GM19240 (cell line): ENCODE data around the gene RXFP1.
"Not testable (repeated sequence)": the region's sequence is repeated elsewhere in the genome, so short reads cannot be mapped to it uniquely, and the experiment has no call there.

Source experiments
- DNase-seq: peaks from one replicate; pipeline ENCODE4 v3.0.0; 2011; ENCODE audit warnings: low spot score; ENCODE audit not compliant: insufficient read length

RXFP1 gene

GRCh38 chr4:158610790-158611189 is 89.1 kb downstream of the RXFP1 start:
- DNase-seq, result no peak

DNA sequence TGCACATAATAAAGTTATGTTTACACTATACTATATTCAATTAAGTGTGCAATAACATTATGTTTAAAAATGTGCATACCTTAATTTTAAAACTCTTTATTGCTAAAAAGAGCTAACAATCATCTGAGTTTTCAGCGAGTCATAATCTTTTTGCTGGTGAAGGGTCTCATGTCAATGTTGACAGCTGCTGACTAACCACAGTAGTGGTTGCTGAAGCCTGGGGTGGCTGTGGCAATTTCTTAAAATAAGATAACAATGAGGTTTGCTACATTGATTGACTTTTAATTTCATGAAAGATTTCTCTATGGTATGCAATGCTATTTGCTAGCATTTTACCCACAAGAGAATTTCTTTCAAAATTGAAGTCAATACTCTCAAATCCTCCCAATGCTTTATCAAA is 91.4 kb downstream of the RXFP1 start:
- no peak for DNase-seq

DNA sequence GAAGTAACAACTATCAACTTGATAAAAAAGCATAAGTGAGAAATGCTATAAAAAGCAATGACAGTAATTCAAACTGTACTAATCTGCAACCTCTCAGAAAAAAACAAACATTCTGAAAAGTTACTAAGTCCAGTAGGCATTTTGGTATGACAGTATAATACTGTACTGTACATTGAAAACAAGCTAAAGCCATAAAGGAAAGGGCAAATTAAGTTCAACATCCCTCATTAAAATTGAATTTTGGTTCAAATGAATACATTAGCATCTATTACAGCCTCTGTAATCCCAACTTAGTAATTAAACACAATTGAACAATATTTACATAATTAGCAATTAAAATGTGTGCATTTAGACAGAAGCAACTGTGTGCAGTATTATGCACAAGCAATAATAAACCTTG is 96.3 kb downstream of the RXFP1 start:
- DNase-seq, result no peak

GRCh38 chr4:158621729-158622128 is 100.0 kb downstream of the RXFP1 start:
- DNase-seq, result no peak

GRCh38 chr4:158622251-158622650 is 100.6 kb downstream of the RXFP1 start:
- DNase-seq, result no peak

DNA sequence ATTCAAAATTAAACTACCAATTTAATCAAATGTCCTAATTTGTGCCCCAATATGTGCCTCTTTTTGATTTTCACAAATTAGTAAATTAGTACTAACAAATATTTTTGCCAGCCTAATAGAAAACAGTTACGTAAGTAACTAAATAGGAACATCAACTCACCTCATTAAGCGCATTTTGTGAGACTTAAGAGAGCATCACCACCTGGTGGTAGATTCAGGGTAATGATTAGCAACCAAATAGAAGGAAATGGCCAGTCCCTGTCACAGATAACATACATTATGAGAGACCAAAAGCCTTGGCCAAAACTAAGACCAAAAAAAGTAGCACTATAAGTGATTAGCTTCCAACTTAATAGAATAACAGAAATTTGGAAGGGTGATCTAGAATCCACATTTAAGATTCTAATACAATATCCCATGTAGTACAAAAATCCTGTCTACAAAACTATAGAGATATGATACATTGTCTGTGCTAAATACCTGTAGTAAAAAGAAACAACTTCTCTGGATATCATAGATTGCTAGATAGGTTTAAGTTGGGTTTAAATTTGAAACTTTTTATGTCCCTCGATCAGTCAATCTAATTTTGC is 103.3 kb downstream of the RXFP1 start:
- DNase-seq, result no peak

DNA sequence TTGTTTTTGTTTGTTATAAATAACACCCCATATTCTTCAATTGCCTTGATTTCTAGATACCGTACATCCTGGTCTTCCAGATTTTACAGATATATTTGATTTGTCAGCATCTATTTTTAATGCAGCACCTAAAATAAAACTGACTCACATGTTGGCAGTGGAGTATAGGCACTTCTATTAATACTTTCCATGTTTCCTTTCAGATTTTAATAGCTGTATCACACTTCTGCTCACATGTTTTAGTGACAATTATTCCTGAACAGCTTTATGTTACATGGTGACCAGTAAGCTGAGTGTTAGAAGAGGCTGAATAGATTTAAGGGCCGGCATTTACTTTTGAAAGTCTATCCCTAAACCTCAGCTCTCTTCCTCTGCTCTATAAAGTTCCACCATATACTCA is 103.9 kb downstream of the RXFP1 start:
- DNase-seq, result no peak

- no peak for DNase-seq
Measured at GRCh38 chr4:158630893-158631292, 109.2 kb downstream of the RXFP1 start.

DNA sequence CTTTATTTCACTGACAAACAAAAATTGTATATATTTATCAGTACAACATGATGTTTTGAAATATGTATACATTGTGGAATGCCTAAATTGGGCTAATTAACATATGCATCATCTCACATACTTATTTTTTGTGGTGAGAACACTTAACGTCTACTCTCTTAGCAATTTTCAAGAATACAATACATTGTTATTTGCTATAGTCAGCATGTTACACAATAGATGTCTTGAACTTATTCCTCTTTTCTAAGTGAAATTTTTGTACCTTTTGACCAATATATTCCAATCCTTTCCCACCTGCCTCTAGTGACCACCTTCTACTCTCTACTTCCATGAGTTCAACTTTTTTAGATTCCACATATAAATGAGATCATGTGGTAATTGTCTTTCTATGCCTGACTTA is 114.9 kb downstream of the RXFP1 start:
- no peak for DNase-seq

- DNase-seq, result no peak
Measured at GRCh38 chr4:158644356-158644755, 122.7 kb downstream of the RXFP1 start.

GRCh38 chr4:158644760-158645159 is 123.1 kb downstream of the RXFP1 start:
- no peak for DNase-seq

DNA sequence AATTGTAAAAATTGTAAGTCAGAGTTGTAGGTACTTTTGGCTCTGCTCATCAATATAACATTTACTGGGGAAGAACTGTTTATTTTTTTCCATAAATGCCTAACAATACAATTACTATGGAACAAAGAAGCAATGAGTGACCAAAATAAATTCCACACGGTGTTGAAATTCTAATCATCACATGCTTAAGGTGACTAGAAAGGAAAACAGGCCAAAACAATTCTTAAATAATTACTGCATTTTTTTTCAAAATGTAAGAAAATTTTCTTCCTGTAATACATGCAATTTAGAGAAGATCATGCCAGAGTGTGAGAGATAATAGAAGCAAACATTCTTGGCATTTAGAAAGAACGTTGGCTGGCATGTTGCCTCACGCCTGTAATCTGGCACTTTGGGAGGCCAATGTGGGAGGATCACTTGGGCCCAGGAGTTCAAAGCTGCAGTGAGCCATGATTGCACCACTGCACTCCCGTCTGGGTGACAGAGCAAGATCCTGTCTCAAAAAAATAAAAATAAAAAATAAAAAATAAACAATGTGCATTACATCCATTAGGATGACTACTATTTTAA is 127.5 kb downstream of the RXFP1 start:
- no peak for DNase-seq

- no peak for DNase-seq
Measured at GRCh38 chr4:158652920-158653319, 131.2 kb downstream of the RXFP1 start.

GRCh38 chr4:158656439-158656838 is 134.8 kb downstream of the RXFP1 start:
- no peak for DNase-seq

DNA sequence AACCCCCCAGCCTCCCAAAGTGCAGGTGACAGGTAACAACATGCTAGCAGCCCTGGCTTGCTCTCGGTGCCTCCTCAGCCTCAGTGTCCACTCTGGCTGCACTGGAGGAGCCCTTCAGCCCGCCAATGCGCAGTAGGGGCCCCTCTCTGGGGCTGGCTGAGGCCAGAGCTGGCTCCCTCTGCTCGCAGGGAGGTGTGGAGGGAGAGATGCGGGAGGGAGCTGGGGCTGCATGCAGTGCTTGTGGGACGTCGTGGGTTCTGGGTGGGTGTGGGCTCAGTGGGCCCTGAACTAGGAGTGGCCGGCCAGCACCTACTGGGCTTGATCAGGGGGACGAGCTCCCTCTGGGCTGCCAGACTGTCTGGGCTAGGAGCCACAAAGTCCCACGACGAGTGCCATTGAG is 135.6 kb downstream of the RXFP1 start:
- DNase-seq, result no peak

GRCh38 chr4:158663255-158663654 is 141.6 kb downstream of the RXFP1 start:
- DNase-seq, result not testable (repeated sequence)

DNA sequence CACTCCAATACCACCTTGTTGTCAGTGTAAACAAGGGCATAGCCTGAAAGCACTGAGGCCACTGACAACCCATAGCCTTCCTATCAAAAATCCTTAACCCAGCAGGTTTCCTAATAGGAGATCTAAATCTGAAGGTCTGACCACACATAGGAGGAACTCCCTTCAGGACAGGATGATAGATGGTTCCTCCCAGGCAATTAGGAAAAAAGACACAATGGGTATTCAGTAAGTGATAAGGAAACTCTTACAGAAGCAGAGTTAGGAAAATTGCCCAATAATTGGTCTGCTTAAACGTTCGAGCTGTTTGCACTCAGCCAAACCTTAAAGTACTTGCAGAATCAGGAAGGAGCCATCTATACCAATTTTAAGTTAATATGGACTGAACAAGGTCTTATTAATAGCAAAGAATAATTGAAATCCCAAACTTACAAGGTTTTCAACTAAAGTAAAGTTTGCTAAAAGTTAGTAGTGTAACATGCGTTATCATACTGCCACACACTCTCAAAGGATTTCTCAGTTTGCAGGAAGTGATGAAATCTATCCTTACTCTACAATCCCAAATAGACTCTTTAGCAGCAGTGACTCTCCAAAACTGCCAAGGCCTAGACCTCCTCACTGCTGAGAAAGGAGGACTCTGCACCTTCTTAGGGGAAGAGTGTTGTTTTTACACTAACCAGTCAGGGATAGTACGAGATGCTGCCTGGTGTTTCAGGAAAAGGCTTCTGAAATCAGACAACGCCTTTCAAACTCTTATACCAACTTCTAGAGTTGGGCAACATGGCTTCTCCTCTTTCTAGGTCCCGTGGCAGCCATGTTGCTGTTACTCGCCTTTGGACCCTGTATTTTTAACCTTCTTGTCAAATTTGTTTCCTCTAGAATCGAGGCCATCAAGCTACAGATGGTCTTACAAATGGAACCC is 142.3 kb downstream of the RXFP1 start:
- DNase-seq, result not testable (repeated sequence)

DNA sequence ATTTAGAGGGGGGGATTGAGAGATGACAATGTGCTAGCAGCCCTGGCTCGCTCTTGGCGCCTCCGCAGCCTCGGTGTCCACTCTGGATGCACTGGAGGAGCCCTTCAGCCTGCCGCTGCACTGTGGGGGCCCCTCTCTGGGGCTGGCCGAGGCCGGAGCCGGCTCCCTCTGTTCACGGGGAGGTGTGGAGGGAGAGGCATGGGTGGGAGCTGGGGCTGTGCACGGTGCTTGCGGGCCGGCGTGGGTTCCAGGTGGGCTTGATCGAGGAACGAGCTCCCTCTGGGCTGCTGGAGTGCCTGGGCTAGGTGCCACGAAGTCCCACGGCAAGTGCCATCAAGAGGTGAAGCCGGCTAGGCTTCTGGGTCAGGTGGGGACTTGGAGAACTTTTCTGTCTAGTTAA is 143.1 kb downstream of the RXFP1 start:
- DNase-seq, result no peak

DNA sequence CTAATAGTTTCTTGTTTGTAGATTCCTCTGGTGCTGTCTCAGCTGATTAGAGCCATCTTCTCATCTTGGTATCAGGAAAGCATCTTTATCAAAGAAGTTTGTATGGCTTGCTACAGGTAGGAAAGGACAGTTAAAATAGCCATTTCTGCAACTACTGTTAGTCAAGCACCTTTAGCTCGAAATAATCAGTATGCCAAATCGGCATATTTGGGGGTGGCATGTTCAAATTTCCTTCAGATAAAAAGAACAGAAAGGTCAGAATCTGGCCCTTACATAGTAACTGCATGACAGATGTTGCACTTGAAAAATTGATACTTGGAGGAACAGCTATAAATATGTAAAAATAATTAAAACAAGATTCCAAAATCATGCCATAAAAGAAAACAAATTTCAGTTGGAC is 145.2 kb downstream of the RXFP1 start:
- DNase-seq, result no peak

DNA sequence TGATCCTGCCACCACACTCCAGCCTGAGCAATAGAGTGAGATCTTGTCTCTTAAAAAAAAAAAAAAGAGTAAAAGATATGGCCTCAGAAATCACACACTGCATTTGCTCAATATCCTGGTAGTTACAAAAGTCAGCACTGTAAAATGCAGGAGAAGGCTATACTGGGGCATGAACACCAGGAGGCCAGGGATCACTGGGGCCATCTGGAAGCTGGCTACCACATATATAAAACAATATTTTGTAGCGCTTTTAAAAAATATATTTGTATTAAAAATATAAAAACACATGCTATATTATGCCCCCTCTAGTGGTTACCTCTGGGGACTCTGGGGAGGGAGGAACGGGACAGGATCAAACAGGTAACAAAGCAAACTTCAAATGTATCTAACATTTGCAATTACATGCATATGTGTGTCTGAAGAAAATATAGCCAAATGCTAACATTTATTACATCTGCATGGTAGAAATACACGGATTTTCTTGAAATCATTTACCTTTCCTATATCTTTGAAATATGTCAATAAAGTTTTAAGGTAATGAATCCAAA is 146.0 kb downstream of the RXFP1 start:
- peak; percentile 7 for DNase-seq

- DNase-seq, result no peak
Measured at GRCh38 chr4:158669310-158669709, 147.6 kb downstream of the RXFP1 start.

DNA sequence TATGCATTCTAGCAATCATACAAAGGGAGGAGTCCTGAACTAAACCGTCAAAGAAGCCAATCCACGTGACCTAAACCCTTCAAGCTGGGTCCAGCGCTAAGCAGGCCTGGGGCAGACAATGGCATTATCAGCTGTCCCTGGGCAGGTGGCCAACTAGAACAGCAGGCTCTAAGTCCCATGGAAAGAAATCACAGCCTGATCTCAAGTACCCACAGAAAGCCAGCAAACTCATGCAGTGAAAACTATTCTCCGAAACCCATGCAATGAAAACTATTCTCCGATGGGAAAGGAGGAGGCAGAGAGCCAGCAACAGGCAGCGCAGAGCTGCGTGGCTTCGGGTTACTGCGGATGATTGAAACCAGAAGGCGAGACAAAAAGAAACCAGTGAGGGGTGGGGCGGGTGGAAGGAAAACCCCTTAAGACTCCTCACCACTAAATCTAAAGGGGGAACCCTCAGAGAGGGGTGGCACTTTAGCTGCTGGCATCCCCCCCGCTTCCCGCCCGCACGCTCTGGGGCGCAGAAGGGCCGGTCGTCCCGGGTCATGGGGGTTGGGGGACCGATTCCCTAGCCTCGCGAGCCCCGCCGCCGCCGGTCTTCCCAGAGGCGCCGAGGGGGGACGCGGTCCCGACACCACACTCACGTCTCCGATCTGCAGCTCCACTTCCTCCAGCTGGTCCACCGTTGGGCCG is 149.4 kb downstream of the RXFP1 start:
- DNase-seq, result peak; percentile 14
